Sigmoid colon (tissue), 7 donors: Measurements from ENCODE around the gene SPATA19. TPM values are rescaled to one million over a fixed set of nuclear protein-coding genes. Genes with fewer than 3 reads are reported as not detected.

Source experiments
- DNase-seq: peaks from one replicate; pipeline ENCODE4 v3.0.0-alpha.2; 2019
- H3K27ac ChIP-seq, 4 donors: fragments of 200-600 bp; sonication (generic); one replicate each; pipeline ENCODE4 v1.5.1; 2016 to 2019; ENCODE audit warnings: mild to moderate bottlenecking in 1 of 4
- H3K27me3 ChIP-seq, 3 donors: fragments of 200-600 bp; sonication (generic); one replicate each; pipeline ENCODE4 v1.5.1; 2019; ENCODE audit warnings: mild to moderate bottlenecking in 1 of 3
- H3K36me3 ChIP-seq, 4 donors: fragments of 200-600 bp; sonication (generic); one replicate each; pipeline ENCODE4 v1.5.1; 2016 to 2019
- H3K4me1 ChIP-seq, 4 donors: fragments of 200-600 bp; sonication (generic); one replicate each; pipeline ENCODE4 v1.5.1; 2017 to 2019
- H3K4me3 ChIP-seq, 4 donors: fragments of 200-600 bp; sonication (generic); one replicate each; pipeline ENCODE4 v1.5.1; 2017 to 2019; ENCODE audit warnings: mild to moderate bottlenecking in 2 of 4, moderate library complexity in 1 of 4
- H3K9me3 ChIP-seq, 4 donors: fragments of 200-600 bp in 3 of 4; sonication (generic) in 3 of 4; one replicate each; pipeline versions ENCODE4 v1.5.1 to v1.6.1; 2013 to 2019
- CTCF ChIP-seq, 4 experiments: fragments of 450-650 bp in 3 of 4; fragments of 200-600 bp in 1 of 4; IDR thresholded peaks; one replicate each; pipeline ENCODE4 v1.5.1; 2016 to 2019; ENCODE audit warnings: antibody characterized with exemption in 4 of 4, mild to moderate bottlenecking in 3 of 4, moderate library complexity in 2 of 4
- EP300 ChIP-seq, 4 donors: sonication (generic); formaldehyde crosslinking; IDR thresholded peaks; one replicate each; pipeline ENCODE4 v1.6.1; 2017; ENCODE audit warnings: antibody characterized with exemption in 4 of 4
- POLR2A ChIP-seq, 2 donors: fragments of 450-650 bp; IDR thresholded peaks; one replicate each; pipeline ENCODE4 v1.6.1; 2016; ENCODE audit warnings: antibody characterized with exemption in 2 of 2, mild to moderate bottlenecking in 2 of 2, moderate library complexity in 2 of 2
- POLR2AphosphoS5 ChIP-seq, 4 donors: sonication (generic); formaldehyde crosslinking; IDR thresholded peaks; one replicate each; pipeline ENCODE4 v1.6.1; 2017; ENCODE audit warnings: antibody characterized with exemption in 4 of 4
- WGBS, 2 donors: extraction: QIAGEN DNeasy Blood & Tissue Kit; methylation state at CpG; one replicate each; pipeline ENCODE4 v1.1.7; 2013; 5-methylcytosine and 5-hydroxymethylcytosine counted together
- intact Hi-C: fragments of 100-400 bp; cut with DNase I; formaldehyde crosslinking; loops from one replicate; pipeline ENCODE4 v1.15.1; 2023
- polyA plus RNA-seq, 3 donors: library from polyadenylated mRNA; stranded (reverse); fragments of 200-250 nt; gene quantifications; one replicate each; pipeline ENCODE4 v1.2.3, GENCODE V29; 2013
- total RNA-seq, 4 donors: library from RNA; depleted of rRNA; stranded (reverse); fragments of >200 nt; gene quantifications; one replicate each; pipeline ENCODE4 v1.1.0, GENCODE V29; 2016
- donor health status: healthy with polysubstance abuse.
- donor health status: Bipolar disorder and iron deficiency.
- donor health status: healthy.

Gene SPATA19
- total and polyA plus RNA-seq, 7 donors = not detected

- H3K4me3 ChIP-seq = no peak overlapping the region
- H3K9me3 ChIP-seq = peaks cover 0 to 1% (median 0%) of the 10 kb centered on the region in 4 donors
- no peak for DNase-seq
- H3K27ac ChIP-seq = no peak overlapping the region
- no peaks in the 10 kb centered on the region for H3K36me3 ChIP-seq
- no peaks in the 10 kb centered on the region for H3K4me1 ChIP-seq
- TF ChIP-seq POLR2AphosphoS5 (IDR thresholded peaks at IDR 0.05) = no peak
- TF ChIP-seq EP300 (IDR thresholded peaks at IDR 0.05) = no peak
- TF ChIP-seq CTCF (IDR thresholded peaks at IDR 0.05) = no peak
- no peak for TF ChIP-seq POLR2A (IDR thresholded peaks at IDR 0.05)
- H3K27me3 ChIP-seq = no peaks in the 10 kb centered on the region
- 68 to 78% methylated on average over 6 of the region's 6 CpGs for WGBS, 2 donors
- intact Hi-C loops = no loop called here
Measured at GRCh38 chr11:133844217-133844616, 1.1 kb downstream of the SPATA19 start.

GRCh38 chr11:133843454-133843987, 1.8 kb downstream of the SPATA19 start:
- WGBS, 2 donors = 79 to 84% methylated on average over 13 of the region's 13 CpGs
- no peaks in the 10 kb centered on the region for H3K27me3 ChIP-seq
- H3K4me1 ChIP-seq = no peaks in the 10 kb centered on the region
- TF ChIP-seq CTCF (IDR thresholded peaks at IDR 0.05) = no peak
- TF ChIP-seq EP300 (IDR thresholded peaks at IDR 0.05) = no peak
- no peak for TF ChIP-seq POLR2A (IDR thresholded peaks at IDR 0.05)
- TF ChIP-seq POLR2AphosphoS5 (IDR thresholded peaks at IDR 0.05) = no peak
- intact Hi-C loops = no loop called here
- DNase-seq = no peak
- peaks cover 0 to 1% (median 0%) of the 10 kb centered on the region in 4 donors for H3K9me3 ChIP-seq
- H3K27ac ChIP-seq = no peak overlapping the region
- no peaks in the 10 kb centered on the region for H3K36me3 ChIP-seq
- no peak overlapping the region for H3K4me3 ChIP-seq

GRCh38 chr11:133842730-133843129, 2.6 kb downstream of the SPATA19 start:
- DNase-seq = no peak
- H3K9me3 ChIP-seq = peaks cover 0 to 5% (median 3%) of the 10 kb centered on the region in 4 donors
- H3K36me3 ChIP-seq = no peaks in the 10 kb centered on the region
- no peaks in the 10 kb centered on the region for H3K4me1 ChIP-seq
- no peak overlapping the region for H3K27ac ChIP-seq
- WGBS, 2 donors = 66 to 83% methylated on average over 5 of the region's 5 CpGs
- TF ChIP-seq EP300 (IDR thresholded peaks at IDR 0.05) (no peak), POLR2A (IDR thresholded peaks at IDR 0.05) (no peak), CTCF (IDR thresholded peaks at IDR 0.05) (no peak), POLR2AphosphoS5 (IDR thresholded peaks at IDR 0.05) (no peak)
- H3K27me3 ChIP-seq = no peaks in the 10 kb centered on the region
- H3K4me3 ChIP-seq = no peak overlapping the region
- intact Hi-C loops = no loop called here

- H3K4me3 ChIP-seq = no peak overlapping the region
- H3K4me1 ChIP-seq = no peaks in the 10 kb centered on the region
- WGBS, 2 donors = 68 to 79% methylated on average over 7 of the region's 7 CpGs
- H3K9me3 ChIP-seq = peaks cover 0 to 7% (median 3%) of the 10 kb centered on the region in 4 donors
- TF ChIP-seq EP300 (IDR thresholded peaks at IDR 0.05) (no peak), CTCF (IDR thresholded peaks at IDR 0.05) (no peak), POLR2AphosphoS5 (IDR thresholded peaks at IDR 0.05) (no peak), POLR2A (IDR thresholded peaks at IDR 0.05) (no peak)
- no peaks in the 10 kb centered on the region for H3K36me3 ChIP-seq
- DNase-seq = no peak
- no peak overlapping the region for H3K27ac ChIP-seq
- peaks cover 0 to 5% (median 0%) of the 10 kb centered on the region in 3 donors for H3K27me3 ChIP-seq
- intact Hi-C loops = no loop called here
Measured at GRCh38 chr11:133842053-133842452, 3.3 kb downstream of the SPATA19 start.
